Adrenal gland (tissue), 5 donors: Measurements from ENCODE around the gene DRAM1.

Experiments used
- CTCF ChIP-seq, 6 experiments: fragments of 450-650 bp in 4 of 6; fragments of 200-600 bp in 2 of 6; sonication (generic) in 1 of 6; IDR thresholded peaks; 1 replicate in 5 of 6; 2 replicates in 1 of 6; pipeline versions ENCODE4 v1.5.1 to v1.8.0; 2016 to 2021; ENCODE audit warnings: antibody characterized with exemption in 6 of 6, mild to moderate bottlenecking in 2 of 6, moderate library complexity in 1 of 6
- POLR2A ChIP-seq, 2 donors: fragments of 450-650 bp; IDR thresholded peaks; one replicate each; pipeline ENCODE4 v1.6.1; 2017; ENCODE audit warnings: antibody characterized with exemption in 2 of 2, mild to moderate bottlenecking in 2 of 2, moderate library complexity in 1 of 2
- donor health status: DM: no; HTN: no; CAD: no.

GRCh38 chr12:101891462-101891971 lies 14.1 kb downstream of the DRAM1 start:
- TF ChIP-seq CTCF (IDR thresholded peaks at IDR 0.05) (no peak), POLR2A (IDR thresholded peaks at IDR 0.05) (peak in 1 of 2 donors; percentile 47)
